Stimulated activated naive CD8-positive, alpha-beta T cell treated with anti-CD3 and anti-CD28 coated beads, Interleukin-15, amount 100 ng/mL, for 72 hours (primary cell): Measurements from ENCODE around the gene MANBA.
"Not testable (repeated sequence)": the region's sequence is repeated elsewhere in the genome, so short reads cannot be mapped to it uniquely, and the experiment has no call there.

Experiments
- ATAC-seq: fragments of 150-1000 bp; cut with Tn5 transposase; 2 replicates; pipeline ENCODE4 v1.10.0; 2021; ENCODE audit warnings: mild to moderate bottlenecking, moderate library complexity
- DNase-seq, 2 donors: peaks; one replicate each; pipeline ENCODE4 v3.0.0; 2021 to 2022
- H3K27ac Mint-ChIP-seq, 2 donors: one replicate each; pipeline ENCODE4 v1.8.0; 2022; ENCODE audit warnings: mild to moderate bottlenecking in 2 of 2, mixed read lengths in 2 of 2, moderate library complexity in 2 of 2
- H3K27me3 Mint-ChIP-seq: one replicate; pipeline ENCODE4 v1.8.0; 2022; ENCODE audit warnings: mixed read lengths
- H3K4me1 Mint-ChIP-seq: one replicate; pipeline ENCODE4 v1.8.0; 2022; ENCODE audit warnings: mild to moderate bottlenecking, mixed read lengths
- H3K4me3 Mint-ChIP-seq, 2 donors: one replicate each; pipeline ENCODE4 v1.8.0; 2022; ENCODE audit warnings: mild to moderate bottlenecking in 2 of 2, mixed read lengths in 2 of 2, moderate library complexity in 1 of 2
- H3K9me3 Mint-ChIP-seq, 2 donors: one replicate each; pipeline ENCODE4 v1.8.0; 2022; ENCODE audit warnings: mixed read lengths in 2 of 2

MANBA gene

DNA sequence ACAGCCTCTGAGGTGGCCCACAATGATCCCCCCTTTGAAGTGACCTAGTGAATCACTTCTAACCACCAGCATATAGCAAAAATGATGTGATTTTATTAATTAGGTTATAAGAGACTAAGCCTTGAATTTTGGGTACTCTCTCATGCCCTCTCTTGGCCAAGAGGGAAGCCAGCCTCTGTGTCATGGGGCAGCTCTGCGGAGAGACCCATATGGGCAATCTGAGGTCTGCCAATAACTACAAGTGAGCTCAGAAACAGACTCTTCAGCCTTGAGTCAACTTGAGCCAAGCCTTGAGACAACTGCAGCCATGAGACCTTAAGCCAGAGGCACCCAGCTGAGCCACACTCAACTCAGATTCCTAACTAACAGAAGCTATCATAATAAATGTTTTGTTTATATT is 45.7 kb downstream of the MANBA start:
- no peak for DNase-seq
- ATAC-seq, result no peak
- no peaks in the 10 kb centered on the region for H3K9me3 Mint-ChIP-seq

DNA sequence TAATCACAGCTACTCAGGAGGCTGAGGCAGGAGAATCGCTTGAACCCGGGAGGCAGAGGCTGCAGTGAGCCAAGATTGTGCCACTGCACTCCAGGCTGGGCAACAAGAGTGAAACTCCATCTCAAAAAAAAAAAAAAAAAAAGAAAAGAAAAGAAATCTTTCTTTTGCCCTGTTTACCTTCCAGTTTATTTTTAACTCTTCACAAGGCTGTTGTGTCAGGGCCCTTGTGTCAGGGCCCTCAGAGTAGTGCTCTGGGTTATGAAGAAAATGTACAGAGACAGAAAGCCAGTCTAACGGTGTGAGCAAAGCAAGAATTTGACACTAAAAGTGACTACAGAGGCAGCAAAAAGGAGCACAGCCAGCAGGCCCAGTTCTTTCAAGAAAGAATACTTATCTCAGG is 47.0 kb downstream of the MANBA start:
- H3K27me3 Mint-ChIP-seq, H3K4me1 Mint-ChIP-seq, H3K4me3 Mint-ChIP-seq, H3K9me3 Mint-ChIP-seq, DNase-seq, ATAC-seq, H3K27ac Mint-ChIP-seq: not testable (repeated sequence)

More for the DNA sequence above, 45.7 kb downstream of the MANBA start:
- Mint-ChIP-seq H3K4me1 (no peaks in the 10 kb centered on the region), H3K4me3 (no peak overlapping the region), H3K27ac (no peak overlapping the region), H3K27me3 (no peaks in the 10 kb centered on the region)

DNA sequence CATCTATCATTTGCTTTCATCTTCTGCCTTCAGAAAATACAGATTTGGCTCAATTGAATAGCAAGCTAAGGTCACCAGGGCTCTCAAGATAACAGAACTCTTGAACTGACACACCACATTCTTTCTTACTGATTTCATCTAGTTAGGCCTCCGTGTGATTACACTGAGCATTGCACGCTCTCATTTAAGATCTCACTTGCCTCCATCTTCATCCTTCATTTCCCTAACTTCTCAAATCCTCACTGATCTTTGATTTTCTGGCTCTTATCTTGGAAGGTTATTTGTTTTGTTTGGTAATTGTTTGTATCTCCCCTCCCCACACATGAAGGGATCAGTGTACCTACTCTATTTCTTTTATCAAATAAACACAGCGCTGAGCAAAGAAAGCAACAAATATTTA is 47.7 kb downstream of the MANBA start:
- H3K4me3 Mint-ChIP-seq, result no peak overlapping the region
- H3K27me3 Mint-ChIP-seq, result no peaks in the 10 kb centered on the region
- peak overlapping the region in 1 of 2 donors; percentile 3 for H3K27ac Mint-ChIP-seq
- DNase-seq, result no peak
- no peak for ATAC-seq
- H3K9me3 Mint-ChIP-seq, result peaks cover 0 to 8% of the 10 kb centered on the region in 2 donors
- H3K4me1 Mint-ChIP-seq, result no peaks in the 10 kb centered on the region

DNA sequence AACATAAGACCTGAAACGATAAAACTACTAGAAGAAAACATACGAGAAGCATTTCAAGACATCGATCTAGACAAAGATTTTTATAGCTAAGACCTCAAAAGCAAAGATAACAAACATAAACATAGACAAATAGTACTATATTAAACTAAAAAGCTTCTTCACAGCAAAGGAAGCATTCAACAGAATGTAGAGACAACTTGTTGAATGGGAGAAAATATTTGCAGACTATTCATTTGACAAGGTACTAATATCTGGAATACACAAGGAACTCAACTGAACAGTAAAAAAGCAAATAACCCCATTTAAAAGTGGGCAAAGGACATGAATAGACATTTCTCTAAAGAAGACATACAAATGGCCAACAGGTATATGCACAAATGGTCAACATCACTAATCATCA is 49.8 kb downstream of the MANBA start:
- peaks cover 2% of the 10 kb centered on the region for H3K4me1 Mint-ChIP-seq
- no peak overlapping the region for H3K4me3 Mint-ChIP-seq
- ATAC-seq (no peak), DNase-seq (no peak)
- H3K9me3 Mint-ChIP-seq, result peaks cover 5 to 8% of the 10 kb centered on the region in 2 donors
- H3K27ac Mint-ChIP-seq, result no peak overlapping the region
- no peaks in the 10 kb centered on the region for H3K27me3 Mint-ChIP-seq

DNA sequence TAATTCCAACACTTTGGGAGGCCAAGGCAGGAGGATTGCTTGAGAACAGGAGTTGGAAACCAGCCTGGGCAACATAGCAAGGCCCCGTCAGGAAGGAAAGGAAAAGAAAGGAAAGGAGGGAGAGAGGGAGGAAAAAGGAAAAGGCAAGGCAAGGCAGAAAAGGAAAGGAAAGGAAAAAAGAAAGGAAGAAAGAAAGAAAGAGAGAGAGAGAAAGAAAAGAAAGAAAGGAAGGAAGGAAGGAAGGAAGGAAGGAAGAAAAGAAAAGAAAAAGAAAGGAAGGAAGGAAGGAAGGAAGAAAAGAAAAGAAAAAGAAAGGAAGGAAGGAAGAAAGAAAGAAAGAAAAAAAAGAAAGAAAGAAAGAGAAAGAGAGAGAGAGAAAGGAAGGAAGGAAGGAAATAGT is 51.7 kb downstream of the MANBA start:
- not testable (repeated sequence) for DNase-seq, H3K27ac Mint-ChIP-seq, ATAC-seq

DNA sequence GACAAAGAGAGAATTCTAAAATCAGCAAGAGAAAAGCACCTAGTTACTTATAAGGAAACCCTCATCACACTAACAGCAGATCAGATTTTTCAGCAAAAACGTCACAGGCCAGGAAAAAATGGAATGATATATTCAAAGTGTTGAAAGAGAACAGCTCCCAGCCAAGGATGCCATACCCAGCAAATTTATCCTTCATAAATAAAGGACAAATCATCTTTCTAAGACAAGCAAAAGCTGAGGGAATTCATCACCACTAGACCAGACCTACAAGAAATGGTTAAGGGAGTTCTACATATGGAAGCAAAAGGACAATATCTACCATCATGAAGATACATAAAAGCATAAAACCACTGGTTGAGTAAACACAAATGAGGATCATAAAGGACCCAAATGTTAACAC is 53.6 kb downstream of the MANBA start:
- peaks cover 8 to 10% of the 10 kb centered on the region in 2 donors for H3K9me3 Mint-ChIP-seq
- DNase-seq (no peak), ATAC-seq (no peak)
- H3K4me3 Mint-ChIP-seq, result no peak overlapping the region
- H3K4me1 Mint-ChIP-seq, result peaks cover 6% of the 10 kb centered on the region
- H3K27ac Mint-ChIP-seq, result no peak overlapping the region
- no peaks in the 10 kb centered on the region for H3K27me3 Mint-ChIP-seq

More for the DNA sequence above, 51.7 kb downstream of the MANBA start:
- not testable (repeated sequence) for H3K4me1 Mint-ChIP-seq, H3K9me3 Mint-ChIP-seq, H3K4me3 Mint-ChIP-seq, H3K27me3 Mint-ChIP-seq

DNA sequence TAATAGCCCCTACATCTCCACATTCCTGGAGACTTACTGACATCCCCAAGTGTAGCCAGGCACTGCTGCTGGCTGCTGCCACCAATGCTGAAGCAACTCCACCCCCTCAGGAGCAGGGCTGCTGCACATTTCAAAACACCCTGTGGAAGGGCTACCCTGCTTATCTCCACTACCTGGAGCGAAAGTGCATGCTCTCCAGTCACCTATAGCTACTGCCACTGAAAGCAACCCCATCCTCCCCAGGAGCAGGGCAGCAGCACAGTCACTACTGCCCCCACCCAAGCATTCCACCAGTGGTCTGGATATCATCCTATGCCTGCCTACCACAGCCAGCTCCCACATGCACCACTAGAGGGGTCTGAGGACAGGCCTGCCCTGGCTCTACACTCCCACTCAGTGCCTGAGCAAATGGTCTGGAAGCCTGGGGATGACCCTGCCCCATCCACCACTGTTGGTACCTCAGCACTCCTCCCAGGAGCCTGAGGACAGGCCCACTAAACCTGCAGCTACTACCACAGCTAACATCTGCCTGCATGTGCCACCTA is 55.3 kb downstream of the MANBA start:
- H3K27ac Mint-ChIP-seq, result no peak overlapping the region

DNA sequence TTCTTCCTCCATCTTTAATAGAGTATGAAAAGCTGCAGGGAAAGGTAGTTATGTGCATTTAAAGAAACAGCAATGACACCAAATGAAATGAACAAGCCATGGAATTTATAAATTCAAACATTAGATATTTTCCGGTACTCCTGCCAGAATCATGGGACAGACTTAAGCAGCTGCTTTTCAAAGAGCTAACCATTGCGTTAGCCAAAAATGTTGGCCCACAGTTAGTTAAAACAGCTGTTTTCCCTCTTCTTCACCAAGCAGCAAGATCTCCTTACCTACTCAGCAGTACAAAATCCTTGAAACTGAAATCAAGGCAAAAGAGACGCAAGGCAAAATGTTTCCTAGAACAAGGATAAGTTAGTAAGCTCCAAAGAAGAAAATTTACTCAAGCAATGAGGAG is 64.0 kb downstream of the MANBA start:
- no peak for ATAC-seq
- Mint-ChIP-seq H3K9me3 (peaks cover 0 to 6% of the 10 kb centered on the region in 2 donors), H3K4me1 (no peaks in the 10 kb centered on the region), H3K4me3 (no peak overlapping the region), H3K27ac (no peak overlapping the region), H3K27me3 (no peaks in the 10 kb centered on the region)
- no peak for DNase-seq

More for the DNA sequence above, 55.3 kb downstream of the MANBA start:
- no peak overlapping the region for H3K4me3 Mint-ChIP-seq
- ATAC-seq (no peak), DNase-seq (no peak)
- peaks cover 6% of the 10 kb centered on the region for H3K4me1 Mint-ChIP-seq
- H3K9me3 Mint-ChIP-seq, result peaks cover 8 to 13% of the 10 kb centered on the region in 2 donors
- no peaks in the 10 kb centered on the region for H3K27me3 Mint-ChIP-seq

DNA sequence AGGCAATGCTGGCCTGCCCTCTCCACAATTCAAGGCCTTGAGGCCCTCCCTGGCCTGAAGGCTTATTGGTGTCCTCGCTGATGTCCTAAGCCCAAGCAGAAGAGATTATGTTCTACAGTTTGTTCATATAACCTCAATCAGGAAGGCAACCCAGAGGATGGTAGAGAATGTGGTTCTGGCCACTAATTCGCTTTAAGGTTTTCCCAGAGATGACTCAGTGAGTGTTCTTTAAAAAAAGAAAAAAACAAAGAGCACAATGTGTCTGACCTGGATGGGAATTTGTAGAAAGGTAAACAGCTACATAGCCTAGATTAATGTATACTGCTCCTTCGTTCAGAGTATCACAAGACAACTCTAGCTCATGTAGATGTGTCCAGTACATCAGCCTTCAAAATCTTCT is 66.0 kb downstream of the MANBA start:
- no peak for DNase-seq
- Mint-ChIP-seq H3K9me3 (no peaks in the 10 kb centered on the region), H3K4me3 (no peak overlapping the region), H3K4me1 (no peaks in the 10 kb centered on the region), H3K27me3 (no peaks in the 10 kb centered on the region), H3K27ac (no peak overlapping the region)
- ATAC-seq, result no peak

DNA sequence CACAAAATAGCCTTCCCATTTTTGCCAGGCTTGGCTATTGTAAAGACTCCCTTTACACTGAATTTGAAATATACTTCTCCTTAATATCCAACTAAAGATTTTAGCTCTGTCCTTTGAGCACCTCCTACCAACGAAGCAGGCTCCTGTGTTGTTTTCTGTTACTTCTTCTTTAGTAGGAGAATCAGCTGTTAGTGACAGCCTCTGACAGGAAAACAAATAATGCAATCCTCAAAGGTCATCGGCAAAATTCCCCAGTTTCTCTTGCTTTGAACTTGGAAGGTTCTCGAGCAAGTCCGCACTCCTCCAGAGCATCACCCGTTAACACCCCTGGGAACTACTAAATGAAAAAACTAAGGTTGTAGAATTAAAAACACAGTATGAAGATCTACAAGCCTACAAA is 66.9 kb downstream of the MANBA start:
- DNase-seq (no peak), ATAC-seq (no peak)
- no peaks in the 10 kb centered on the region for H3K9me3 Mint-ChIP-seq
- no peaks in the 10 kb centered on the region for H3K27me3 Mint-ChIP-seq
- no peak overlapping the region for H3K4me3 Mint-ChIP-seq
- H3K4me1 Mint-ChIP-seq, result no peaks in the 10 kb centered on the region
- H3K27ac Mint-ChIP-seq, result no peak overlapping the region

DNA sequence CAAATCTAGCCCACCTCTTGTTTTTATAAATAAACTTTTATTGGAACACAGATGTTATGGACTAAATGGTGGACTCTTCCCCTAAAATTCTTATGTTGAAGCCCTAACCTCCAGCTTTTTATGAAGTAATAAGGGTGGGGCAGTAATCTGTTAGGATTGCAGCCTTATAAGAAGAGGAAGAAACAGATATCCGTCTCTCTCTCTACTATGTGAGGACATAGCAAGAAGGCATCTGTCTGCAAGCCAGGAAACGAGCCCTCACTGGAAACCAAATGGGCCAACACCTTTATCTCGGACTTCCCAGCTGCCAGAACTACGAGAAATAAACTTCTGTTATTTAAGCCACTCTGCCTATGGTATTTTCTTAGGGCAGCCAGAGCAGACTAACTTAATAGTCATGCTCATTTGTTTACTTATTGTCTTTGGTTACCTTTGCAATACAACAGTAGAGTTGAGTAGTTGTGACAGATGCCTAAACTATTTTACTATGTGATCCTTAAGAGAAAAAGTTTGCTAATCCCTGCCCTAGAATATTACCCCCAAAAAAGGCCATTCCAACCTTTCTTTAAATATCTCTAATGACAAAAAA is 67.4 kb downstream of the MANBA start:
- DNase-seq (no peak), ATAC-seq (no peak)
- no peak overlapping the region for H3K27ac Mint-ChIP-seq
- no peaks in the 10 kb centered on the region for H3K4me1 Mint-ChIP-seq
- H3K9me3 Mint-ChIP-seq, result no peaks in the 10 kb centered on the region
- H3K4me3 Mint-ChIP-seq, result no peak overlapping the region
- H3K27me3 Mint-ChIP-seq, result no peaks in the 10 kb centered on the region

DNA sequence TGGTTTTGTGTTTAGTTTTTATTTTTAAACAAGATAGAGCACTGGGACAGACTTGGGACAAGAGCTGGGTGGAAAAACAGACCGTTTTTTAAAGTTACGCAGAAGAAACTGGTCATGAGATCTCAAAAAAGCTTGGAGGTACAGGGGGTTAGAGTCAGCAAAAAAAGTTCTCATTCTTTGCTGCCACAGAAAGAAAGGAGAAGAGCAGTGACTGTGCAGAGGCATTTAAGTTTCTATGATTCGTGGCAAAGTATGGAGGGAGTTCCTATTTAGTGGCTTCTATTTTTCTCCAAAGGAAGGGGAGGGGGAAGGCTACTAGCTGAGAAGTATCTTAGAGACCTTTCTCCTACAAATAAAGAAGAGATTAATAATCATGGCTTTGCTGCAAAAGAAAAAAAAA is 68.3 kb downstream of the MANBA start:
- ATAC-seq, result no peak
- no peak overlapping the region for H3K27ac Mint-ChIP-seq
- H3K4me3 Mint-ChIP-seq, result no peak overlapping the region
- H3K9me3 Mint-ChIP-seq, result no peaks in the 10 kb centered on the region
- H3K4me1 Mint-ChIP-seq, result no peaks in the 10 kb centered on the region
- DNase-seq, result no peak
- no peaks in the 10 kb centered on the region for H3K27me3 Mint-ChIP-seq

DNA sequence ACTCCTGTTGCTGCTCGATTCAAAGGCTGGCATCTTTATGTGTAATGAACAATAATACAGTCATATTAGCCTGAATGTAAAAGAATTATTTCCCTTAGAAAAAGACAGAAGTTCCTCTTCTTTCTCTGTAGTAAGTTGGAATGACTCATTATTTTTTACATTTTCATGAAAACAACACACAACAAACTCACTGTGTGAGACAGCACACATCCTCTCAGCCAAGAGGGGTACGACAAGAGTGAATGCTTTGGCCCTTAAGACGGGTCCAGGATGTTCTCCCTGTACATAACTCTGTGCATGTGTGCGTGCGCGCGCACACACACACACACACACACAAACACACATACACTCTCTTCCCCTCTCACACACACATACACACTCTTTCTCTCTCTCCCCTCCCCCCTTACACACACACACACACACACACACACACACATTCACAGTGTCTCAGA is 72.8 kb downstream of the MANBA start:
- H3K9me3 Mint-ChIP-seq, result no peaks in the 10 kb centered on the region
- H3K27ac Mint-ChIP-seq, result no peak overlapping the region
- H3K4me1 Mint-ChIP-seq, result no peaks in the 10 kb centered on the region
- no peak overlapping the region for H3K4me3 Mint-ChIP-seq
- ATAC-seq (no peak), DNase-seq (no peak)
- H3K27me3 Mint-ChIP-seq, result no peaks in the 10 kb centered on the region

DNA sequence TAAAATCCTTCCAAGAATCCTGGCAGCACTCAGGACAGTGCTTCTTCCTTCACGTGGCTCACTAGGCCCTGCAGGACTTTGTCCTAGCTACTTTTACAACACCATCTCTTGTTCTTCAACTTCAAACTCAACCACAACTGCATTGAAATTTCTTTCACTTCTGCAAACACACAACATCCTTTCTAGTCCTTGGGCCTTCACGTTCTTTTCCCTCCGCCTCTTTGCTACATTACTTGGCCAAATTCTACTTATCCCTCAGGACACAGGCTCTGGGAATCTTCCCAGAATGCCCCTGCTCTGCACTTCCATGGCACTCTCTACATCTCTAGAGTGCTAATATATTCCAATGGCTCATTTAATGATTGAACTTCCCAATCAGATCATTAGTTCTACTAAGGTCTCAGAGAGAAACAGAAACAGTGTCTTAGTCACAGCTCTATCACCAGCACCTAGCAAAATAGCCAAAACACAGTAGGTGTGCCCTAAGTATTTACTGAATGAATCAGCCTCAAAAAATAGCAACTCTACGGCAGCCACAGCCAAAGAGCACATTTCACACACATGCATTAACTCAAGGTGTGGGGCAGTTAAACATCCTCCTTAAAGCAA is 73.3 kb downstream of the MANBA start:
- no peak overlapping the region for H3K4me3 Mint-ChIP-seq
- H3K27me3 Mint-ChIP-seq, result no peaks in the 10 kb centered on the region
- DNase-seq, result no peak
- H3K27ac Mint-ChIP-seq, result no peak overlapping the region
- no peaks in the 10 kb centered on the region for H3K9me3 Mint-ChIP-seq
- ATAC-seq, result no peak
- no peaks in the 10 kb centered on the region for H3K4me1 Mint-ChIP-seq

DNA sequence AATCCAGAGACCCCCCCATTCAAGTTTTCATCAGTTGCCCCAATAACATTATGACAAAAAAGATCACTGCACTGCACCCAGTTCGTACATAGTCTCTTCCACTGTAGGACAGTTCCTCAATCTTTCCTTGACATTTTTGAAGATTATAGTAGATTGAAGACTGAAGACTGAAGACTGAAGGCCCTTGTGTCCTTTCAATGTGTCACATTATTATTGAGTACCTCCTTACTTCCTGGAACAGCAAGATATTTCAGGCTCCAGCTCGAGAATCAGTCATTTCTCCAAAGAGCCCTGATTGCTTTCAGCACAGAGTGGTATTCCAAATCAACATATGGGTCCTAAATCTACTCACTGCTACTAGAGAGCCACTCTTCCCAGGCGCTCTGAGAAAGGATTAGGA is 75.0 kb downstream of the MANBA start:
- Mint-ChIP-seq H3K4me3 (no peak overlapping the region), H3K4me1 (no peaks in the 10 kb centered on the region), H3K27me3 (no peaks in the 10 kb centered on the region), H3K27ac (no peak overlapping the region), H3K9me3 (no peaks in the 10 kb centered on the region)
- DNase-seq (no peak), ATAC-seq (no peak)

DNA sequence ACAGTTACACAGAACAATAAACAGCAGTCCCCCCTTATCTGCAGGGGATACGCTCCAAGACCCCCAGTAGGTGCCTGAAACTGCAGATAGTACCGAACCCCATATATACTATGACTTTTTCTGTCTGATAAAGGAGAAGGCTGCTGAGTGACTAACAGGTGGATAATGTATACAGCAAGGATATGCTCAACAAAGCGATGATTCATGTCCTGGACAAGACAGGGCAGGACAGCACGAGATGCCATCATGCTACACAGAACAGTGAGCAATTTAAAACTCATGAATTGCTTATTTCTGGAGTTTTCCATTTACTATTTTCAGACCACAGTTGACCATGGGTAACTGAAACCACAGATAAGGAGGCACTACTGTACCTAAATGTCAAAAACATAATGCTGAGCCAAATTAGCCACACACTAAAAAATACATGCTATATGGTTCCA is 76.1 kb downstream of the MANBA start:
- DNase-seq, result no peak
- Mint-ChIP-seq H3K27ac (no peak overlapping the region), H3K9me3 (no peaks in the 10 kb centered on the region), H3K27me3 (no peaks in the 10 kb centered on the region), H3K4me1 (no peaks in the 10 kb centered on the region), H3K4me3 (no peak overlapping the region)
- peak; percentile 31 for ATAC-seq
